Right ventricle myocardium superior (tissue), 1 donor: ENCODE measurements around the gene COX18. TPM values are rescaled to one million over a fixed set of nuclear protein-coding genes. Genes with fewer than 3 reads are reported as not detected.

Source experiments
- ATAC-seq: fragments of 200-7000 bp; cut with Tn5 transposase; one replicate; pipeline ENCODE4 v1.9.1; 2020; ENCODE audit warnings: mild to moderate bottlenecking; ENCODE audit not compliant: poor library complexity
- DNase-seq: peaks from one replicate; pipeline ENCODE4 v3.0.0-alpha.2; 2020
- intact Hi-C: fragments of 100-400 bp; cut with DNase I; formaldehyde crosslinking; loops from one replicate; pipeline ENCODE4 v1.11.2; 2022
- long read RNA-seq: library from polyadenylated mRNA; unstranded; transcript quantifications from one replicate; pipeline ENCODE4 v2.0.0, GENCODE V29; 2021
- total RNA-seq: library from RNA; stranded (reverse); fragmentation: NEBNext Ultra II Directional; extraction: Animal tissue kit (Norgen Biotek cat#: 25700); gene quantifications from one replicate; pipeline ENCODE4 v1.2.1, GENCODE V29; 2021
- donor health status: DM: no; HTN: yes; CAD: no; lungs with severe emphysema.

The COX18 gene, protein sequence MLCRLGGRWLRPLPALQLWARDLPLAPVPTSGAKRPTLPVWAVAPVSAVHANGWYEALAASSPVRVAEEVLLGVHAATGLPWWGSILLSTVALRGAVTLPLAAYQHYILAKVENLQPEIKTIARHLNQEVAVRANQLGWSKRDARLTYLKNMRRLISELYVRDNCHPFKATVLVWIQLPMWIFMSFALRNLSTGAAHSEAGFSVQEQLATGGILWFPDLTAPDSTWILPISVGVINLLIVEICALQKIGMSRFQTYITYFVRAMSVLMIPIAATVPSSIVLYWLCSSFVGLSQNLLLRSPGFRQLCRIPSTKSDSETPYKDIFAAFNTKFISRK
- 15.9 TPM for total RNA-seq
- long read RNA-seq, full-length matches to known transcripts: 1 of 5 reads
- long read RNA-seq, partial matches to known transcripts: 1 of 5 reads
- long read RNA-seq, other reads (novel, unspliced or antisense): 3 of 5 reads

DNA sequence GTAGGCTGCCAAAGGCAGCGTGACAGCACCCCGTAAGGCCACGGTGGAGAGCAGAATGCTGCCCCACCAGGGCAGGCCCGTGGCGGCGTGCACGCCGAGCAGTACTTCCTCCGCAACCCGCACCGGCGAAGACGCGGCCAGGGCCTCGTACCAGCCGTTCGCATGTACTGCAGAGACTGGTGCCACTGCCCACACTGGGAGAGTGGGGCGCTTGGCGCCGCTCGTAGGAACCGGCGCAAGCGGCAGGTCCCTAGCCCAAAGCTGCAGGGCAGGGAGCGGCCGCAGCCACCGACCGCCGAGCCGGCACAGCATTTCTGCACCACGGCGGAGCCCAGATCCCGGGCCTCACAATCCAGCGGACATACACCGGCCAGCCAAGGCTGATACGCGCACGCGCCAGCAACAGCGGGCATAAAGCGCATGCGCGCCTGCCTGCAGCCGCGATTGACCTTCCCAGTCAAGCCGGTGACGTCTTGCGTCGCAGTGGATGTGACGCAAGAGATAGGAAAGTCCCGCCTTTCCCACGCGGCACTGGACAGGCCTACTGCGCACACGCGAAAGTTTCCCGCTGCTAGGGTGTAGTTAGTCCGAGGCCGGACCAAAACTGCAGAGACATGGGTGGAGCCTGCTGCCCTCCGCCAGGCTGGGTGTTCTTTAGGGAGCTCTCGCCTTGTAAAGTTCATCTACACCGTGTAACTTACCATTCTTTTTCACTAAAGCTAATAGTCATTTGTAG is at the start of gene COX18:
Gene COX18 (minus strand): TSS at position 379 of the 736 bp plus-strand sequence. CDS start 67 bp downstream, at position 312.
- peak; percentile 99 for DNase-seq
- intact Hi-C loops: loop anchor here (5.0 kb wide), 1 partner anchor 188 kb away; the partner anchor contains the start of gene ANKRD17
- peak; percentile 98 for ATAC-seq

GRCh38 chr4:73109493-73109892 is 40.0 kb upstream of the COX18 start:
- intact Hi-C loops: loop anchor here (5.0 kb wide), 1 partner anchor 38 kb away; no protein-coding TSS in a partner anchor
- DNase-seq: no peak
- no peak for ATAC-seq

DNA sequence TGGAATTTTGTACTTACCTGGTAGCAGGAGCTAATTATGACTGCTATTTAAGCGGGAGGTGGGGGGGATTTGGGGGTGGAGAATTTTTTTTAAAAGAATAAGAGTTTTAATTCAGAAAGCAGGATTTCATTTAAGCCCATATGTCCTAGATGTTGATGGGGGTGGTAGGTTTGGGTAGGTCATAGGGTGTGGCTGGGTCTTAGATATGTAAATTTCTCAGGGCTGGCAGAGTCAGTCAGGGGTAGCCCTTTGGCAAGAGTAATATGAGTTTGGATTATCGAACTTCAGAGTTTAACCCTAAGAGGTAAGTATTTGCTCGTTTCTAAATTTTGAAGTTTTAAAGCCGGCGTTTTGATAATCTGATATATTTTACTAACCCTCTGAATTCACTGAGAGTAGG is 35.2 kb upstream of the COX18 start:
- no peak for DNase-seq
- no peak for ATAC-seq
- intact Hi-C loops: loop anchor here (5.0 kb wide), 1 partner anchor 43 kb away; no protein-coding TSS in a partner anchor

- intact Hi-C loops: no loop called here
Measured at GRCh38 chr4:73103799-73104503, 34.4 kb upstream of the COX18 start.

DNA sequence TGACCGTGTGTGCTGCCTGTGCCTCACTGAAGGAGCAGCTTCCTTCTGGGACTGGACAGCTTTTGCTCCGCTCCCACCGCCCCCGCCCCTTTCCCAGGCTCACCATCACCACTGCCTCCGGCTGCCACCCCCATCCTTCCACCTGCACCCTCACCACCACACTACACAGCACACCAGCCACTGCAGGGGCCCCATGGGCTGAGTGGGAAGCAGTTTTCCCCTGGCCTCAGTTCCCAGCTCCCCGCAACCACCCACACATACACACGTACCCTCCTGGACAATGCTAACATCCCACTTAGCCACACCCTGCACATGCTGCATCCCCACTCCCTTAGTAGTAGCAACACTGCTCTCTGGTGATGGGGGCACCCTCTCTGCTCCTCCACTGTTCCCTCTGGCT is 29.6 kb upstream of the COX18 start:
- intact Hi-C loops: no loop called here
- ATAC-seq (no peak), DNase-seq (no peak)

More at GRCh38 chr4:73103799-73104503, 34.4 kb upstream of the COX18 start:
- ATAC-seq (no peak), DNase-seq (no peak)

DNA sequence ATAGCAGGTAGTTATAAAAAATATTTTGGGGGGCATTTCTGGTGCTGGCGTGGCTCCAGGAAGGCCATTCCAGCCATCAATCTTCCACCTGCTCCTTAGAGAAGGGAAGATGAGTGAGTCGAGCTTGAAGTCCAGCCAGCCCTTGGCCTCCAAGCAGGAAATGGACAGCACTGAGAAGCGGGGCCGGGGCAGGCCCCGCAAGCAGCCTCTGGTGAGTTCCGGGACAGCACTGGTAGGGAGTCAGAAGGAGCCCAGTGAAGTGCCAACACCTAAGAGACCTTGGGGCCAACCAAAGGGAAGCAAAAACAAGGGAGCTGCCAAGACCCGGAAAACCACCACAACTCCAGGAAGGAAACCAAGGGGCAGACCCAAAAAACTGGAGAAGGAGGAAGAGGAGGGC is 29.2 kb upstream of the COX18 start:
- DNase-seq: no peak
- intact Hi-C loops: no loop called here
- ATAC-seq: no peak

DNA sequence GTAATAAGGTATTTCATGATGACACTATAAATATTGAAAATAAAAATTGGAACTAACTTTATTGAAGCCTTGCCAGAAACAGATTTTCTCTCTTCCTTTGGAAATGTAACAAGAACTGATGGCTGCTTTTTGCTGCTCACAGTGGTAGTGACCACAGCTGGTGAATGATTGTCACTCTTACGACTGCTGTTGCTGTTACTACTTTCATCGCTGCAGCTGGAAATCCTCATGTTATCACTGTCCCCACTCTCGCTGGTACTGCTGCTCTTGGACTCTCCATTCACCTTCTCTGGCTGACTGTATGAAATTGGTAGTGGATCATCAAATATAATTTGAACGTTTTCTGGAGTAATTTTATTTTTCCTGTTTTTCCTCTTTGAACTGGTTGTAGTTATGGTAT is 28.5 kb upstream of the COX18 start:
- ATAC-seq: no peak
- intact Hi-C loops: no loop called here
- no peak for DNase-seq

- ATAC-seq: no peak
- no peak for DNase-seq
- intact Hi-C loops: no loop called here
Measured at GRCh38 chr4:73092868-73093267, 23.4 kb upstream of the COX18 start.

DNA sequence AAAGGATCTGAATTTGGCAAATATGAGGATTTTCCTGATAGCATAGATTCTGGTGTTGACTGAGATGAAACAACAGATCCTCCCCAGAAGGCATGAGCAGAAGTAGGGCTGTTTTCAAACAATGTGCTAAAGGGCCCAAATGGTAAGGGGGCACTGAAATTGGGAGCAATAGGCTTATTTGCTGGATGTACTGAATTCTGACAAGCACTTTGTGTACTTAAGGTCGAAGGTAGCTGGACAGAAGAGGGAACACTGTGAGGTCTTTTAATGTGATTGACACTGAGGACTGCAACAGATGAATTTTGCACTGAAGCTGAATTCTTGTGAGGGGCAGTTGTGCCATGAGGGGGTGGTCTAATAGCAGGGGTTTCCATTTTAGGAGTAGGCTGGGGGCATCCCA is 21.2 kb upstream of the COX18 start:
- DNase-seq (no peak), ATAC-seq (no peak)
- intact Hi-C loops: no loop called here

- ATAC-seq: no peak
- no peak for DNase-seq
- intact Hi-C loops: no loop called here
Measured at GRCh38 chr4:73087871-73088270, 18.4 kb upstream of the COX18 start.

GRCh38 chr4:73086095-73086868 is 16.8 kb upstream of the COX18 start:
- ATAC-seq: no peak
- intact Hi-C loops: no loop called here

GRCh38 chr4:73080789-73081188 is 11.3 kb upstream of the COX18 start:
- no peak for ATAC-seq
- DNase-seq: no peak
- intact Hi-C loops: no loop called here

More at GRCh38 chr4:73086095-73086868, 16.8 kb upstream of the COX18 start:
- no peak for DNase-seq

DNA sequence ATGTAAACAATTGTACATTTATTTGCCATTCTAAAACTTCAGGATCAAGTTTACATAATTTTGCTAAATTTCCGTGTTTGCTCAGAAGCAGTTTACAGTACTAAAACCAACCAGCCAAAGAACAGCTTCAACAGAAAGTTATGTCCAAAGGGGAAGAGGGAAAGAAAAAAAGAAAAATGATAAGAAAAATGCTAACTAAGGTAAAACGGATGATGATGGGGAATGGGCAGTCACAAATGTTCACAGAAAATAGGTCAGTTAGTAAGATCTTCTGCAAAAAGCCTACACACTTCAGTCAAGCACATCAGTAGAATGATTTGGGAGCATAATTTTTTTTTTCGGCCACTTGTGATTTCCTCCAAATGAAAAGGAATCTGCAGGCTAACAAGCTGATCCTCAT is 6.3 kb upstream of the COX18 start:
- ATAC-seq: no peak
- intact Hi-C loops: no loop called here
- DNase-seq: no peak

DNA sequence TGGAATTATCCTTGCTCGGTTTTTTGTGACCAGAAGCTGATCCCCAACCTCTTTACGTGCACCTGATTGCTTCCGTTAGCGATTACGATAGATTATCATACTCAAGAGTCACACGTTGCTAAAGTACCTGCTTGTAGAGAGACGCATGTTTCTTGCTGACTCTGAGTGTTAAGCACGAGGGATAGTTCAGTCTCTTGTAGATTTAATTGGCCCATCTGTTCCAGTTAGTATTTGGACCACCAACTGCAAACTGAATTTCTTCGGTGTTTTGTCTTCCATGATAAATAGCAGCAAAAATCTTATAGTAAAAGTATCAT is 516 bp upstream of the COX18 start:
- DNase-seq (no peak), ATAC-seq (no peak)
- intact Hi-C loops: no loop called here

DNA sequence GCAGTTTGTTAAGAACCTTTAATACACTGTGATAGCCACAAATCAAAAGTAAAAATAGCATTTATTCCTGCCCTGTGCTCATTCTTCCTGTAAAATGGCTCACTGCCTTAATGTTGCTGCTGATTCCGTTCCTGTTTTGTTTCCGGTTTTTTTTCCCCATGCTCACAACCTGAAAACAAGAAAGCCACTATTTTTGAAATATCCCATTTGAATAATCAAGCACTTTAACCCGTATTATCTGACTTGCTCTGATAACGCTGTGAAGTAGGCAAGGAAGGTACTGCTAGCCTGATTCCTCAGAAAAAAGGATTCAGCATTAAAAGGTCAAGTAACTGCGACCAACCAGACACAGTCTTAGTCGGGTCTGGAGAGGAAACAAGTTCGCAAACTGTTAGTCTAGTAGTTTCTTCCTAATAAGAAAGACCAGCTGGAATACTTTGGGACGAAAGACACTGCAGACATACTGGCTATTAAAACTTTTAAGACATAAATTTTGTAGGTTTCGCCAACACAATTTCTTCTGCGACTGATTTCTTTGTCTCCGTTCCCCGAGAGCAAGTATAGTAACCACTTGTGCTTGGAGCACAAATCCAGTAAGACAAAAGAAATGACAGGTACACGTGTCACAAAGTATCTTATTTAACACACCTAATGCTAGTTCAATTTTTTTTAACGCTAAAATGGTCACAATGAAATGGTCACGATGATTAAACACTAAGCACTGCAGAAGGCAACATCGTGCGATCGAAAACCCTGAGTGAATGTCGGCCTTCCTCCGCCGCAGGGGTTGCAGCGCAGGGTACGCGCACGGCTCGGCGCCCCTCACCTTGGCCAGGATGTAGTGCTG is 802 bp downstream of the COX18 start:
- ATAC-seq (peak; percentile 3), DNase-seq (no peak)
- intact Hi-C loops: loop anchor here (5.0 kb wide), 1 partner anchor 189 kb away; the partner anchor contains the start of gene ANKRD17

DNA sequence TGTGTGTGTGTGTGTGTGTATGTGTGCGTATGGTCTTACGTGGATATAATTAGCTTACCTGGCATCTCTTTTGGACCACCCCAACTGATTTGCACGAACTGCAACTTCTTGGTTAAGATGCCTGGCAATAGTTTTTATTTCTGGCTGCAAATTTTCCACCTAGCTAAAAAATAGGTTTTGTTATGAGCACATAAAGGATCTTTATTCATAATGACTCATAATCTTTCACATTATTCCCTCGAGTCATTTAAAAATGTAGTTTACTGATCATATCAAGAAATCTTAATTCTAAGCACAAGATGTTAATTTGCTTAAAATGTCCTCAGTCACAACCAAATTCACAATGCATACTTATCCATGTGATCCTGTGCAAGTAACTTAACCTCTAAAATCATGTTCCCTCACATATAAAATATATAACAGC is 1.5 kb downstream of the COX18 start:
- ATAC-seq: no peak
- intact Hi-C loops: loop anchor here (5.0 kb wide), 1 partner anchor 189 kb away; the partner anchor contains the start of gene ANKRD17

DNA sequence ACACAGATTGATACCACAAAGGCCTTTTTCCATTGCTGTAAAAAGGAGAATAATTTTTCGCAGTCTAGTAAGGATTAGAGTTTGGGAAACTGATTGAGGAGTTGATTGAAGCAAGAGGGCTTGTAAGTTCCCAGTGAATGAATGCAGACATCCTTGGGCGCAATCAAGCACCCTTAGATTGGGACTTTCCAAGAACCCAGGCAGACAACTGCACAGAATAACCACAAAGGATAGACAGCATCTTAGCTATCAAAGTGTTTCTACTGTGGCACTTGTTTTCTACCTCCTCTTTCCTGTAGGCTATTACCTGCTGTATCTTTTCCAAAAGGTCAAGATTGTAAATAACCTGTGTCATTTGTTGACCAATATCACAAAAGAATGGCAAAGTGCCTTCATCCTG is 2.6 kb downstream of the COX18 start:
- ATAC-seq: no peak
- intact Hi-C loops: loop anchor here (5.0 kb wide), 1 partner anchor 190 kb away; the partner anchor contains the start of gene ANKRD17
- DNase-seq: no peak

More for the DNA sequence above, 1.5 kb downstream of the COX18 start:
- no peak for DNase-seq
